ENCODE data around the gene VILL.
"Not testable (repeated sequence)": the region's sequence is repeated elsewhere in the genome, so short reads cannot be mapped to it uniquely, and the experiment has no call there.

Gene VILL

DNA sequence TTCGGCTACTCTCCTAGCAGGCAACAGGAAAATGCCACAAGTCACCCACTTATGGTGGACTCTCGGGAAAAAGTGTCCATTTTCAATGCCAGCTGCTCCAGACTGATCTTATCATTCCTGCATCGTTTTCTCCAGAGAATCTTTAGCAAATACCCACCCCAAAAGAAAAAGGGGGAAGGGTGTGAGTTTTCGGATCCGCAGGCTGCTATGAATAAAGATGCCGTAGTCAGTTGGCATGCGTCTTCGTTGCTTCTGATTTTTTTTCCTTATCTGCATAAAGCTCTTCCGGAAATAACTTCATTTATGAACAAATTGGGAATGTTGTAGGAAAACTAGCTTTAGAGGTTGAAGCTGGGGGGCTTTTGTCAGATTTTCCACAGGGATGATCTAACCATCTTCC, 22.4 kb upstream of the VILL start:
- no peak for DNase-seq (ENCODE audit: extremely low spot score)
- no peak for TF ChIP-seq CTCF (IDR thresholded peaks at IDR 0.05; ENCODE audit: control extremely low read depth, extremely low read depth, low read depth, missing control alignments)
- CTCF ChIA-PET, result interaction anchor here (0.8 to 13.1 kb wide), 18 partner anchors 7 to 410 kb away, joined by 3 to 331 read pairs (median 6); no protein-coding TSS in a partner anchor
- POLR2A ChIA-PET, result no interaction called here

GRCh38 chr3:37968813-37969595, 21.6 kb upstream of the VILL start:
- no peak for DNase-seq (ENCODE audit: extremely low spot score)
- CTCF ChIA-PET, result interaction anchor here (1.0 to 13.1 kb wide), 9 partner anchors 10 to 1031 kb away, joined by 3 to 331 read pairs (median 6); no protein-coding TSS in a partner anchor
- no peak for TF ChIP-seq CTCF (IDR thresholded peaks at IDR 0.05; ENCODE audit: control extremely low read depth, extremely low read depth, low read depth, missing control alignments)
- POLR2A ChIA-PET, result no interaction called here

- POLR2A ChIA-PET, result no interaction called here
- DNase-seq (ENCODE audit: extremely low spot score), result no peak
- CTCF ChIA-PET, result interaction anchor here (0.9 to 13.1 kb wide), 6 partner anchors 10 to 1030 kb away, joined by 3 to 331 read pairs (median 4); no protein-coding TSS in a partner anchor
- no peak for TF ChIP-seq CTCF (IDR thresholded peaks at IDR 0.05; ENCODE audit: control extremely low read depth, extremely low read depth, low read depth, missing control alignments)
Measured at GRCh38 chr3:37969596-37970100, 20.9 kb upstream of the VILL start.

GRCh38 chr3:37970802-37971201, 19.8 kb upstream of the VILL start:
- CTCF ChIA-PET, result interaction anchor here (5.0 to 13.1 kb wide), 2 partner anchors 14 to 118 kb away, joined by 33 to 331 read pairs; no protein-coding TSS in a partner anchor
- no peak for TF ChIP-seq CTCF (IDR thresholded peaks at IDR 0.05; ENCODE audit: control extremely low read depth, extremely low read depth, low read depth, missing control alignments)
- DNase-seq (ENCODE audit: extremely low spot score), result no peak
- POLR2A ChIA-PET, result no interaction called here

DNA sequence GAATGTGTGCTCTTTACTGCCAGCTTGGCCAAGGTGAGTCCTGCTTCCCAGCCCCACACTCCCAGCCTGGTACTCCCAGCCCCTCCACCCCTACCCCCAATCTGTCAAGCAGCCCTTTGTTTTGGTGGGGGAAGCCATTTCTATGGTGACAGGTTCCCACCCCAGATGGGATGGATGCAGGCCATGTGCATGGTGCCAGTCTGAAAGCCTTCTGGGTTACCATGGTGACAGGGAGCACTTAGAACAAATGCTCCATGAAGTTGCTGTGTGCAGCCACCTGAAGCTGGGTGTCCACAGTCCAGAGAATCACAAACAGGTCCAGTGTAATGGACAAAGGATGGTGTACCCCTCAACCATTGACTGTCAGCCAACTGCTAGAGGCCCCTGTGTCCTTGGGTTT, 19.1 kb upstream of the VILL start:
- ChIA-PET CTCF (interaction anchor here (0.9 to 5.3 kb wide), 3 partner anchors 14 to 117 kb away, joined by 5 to 67 read pairs (median 33); no protein-coding TSS in a partner anchor), POLR2A (no interaction called here)
- DNase-seq (ENCODE audit: extremely low spot score), result no peak
- TF ChIP-seq CTCF (IDR thresholded peaks at IDR 0.05; ENCODE audit: control extremely low read depth, extremely low read depth, low read depth, missing control alignments), result no peak

DNA sequence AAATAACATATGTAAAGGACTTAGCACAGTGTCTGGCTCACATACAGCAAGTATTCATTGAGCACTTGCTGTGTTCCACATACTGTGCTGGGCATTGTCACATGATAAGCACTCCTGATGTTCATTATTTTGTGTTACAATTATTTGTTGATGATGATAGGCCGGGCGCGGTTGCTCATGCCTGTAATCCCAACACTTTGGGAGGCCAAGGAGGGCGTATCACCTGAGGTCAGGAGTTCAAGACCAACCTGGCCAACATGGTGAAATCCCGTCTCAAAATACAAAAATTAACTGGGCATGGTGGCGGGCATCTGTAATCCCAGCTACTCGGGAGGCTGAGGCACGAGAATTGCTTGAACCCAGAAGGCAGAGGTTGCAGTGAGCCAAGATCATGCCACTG, 18.5 kb upstream of the VILL start:
- DNase-seq (ENCODE audit: extremely low spot score); POLR2A ChIA-PET: not testable (repeated sequence)
- CTCF ChIA-PET, result interaction anchor here (0.9 to 6.1 kb wide), 5 partner anchors 8 to 146 kb away, joined by 4 to 84 read pairs (median 33); no protein-coding TSS in a partner anchor
